ENCODE measurements around the gene AFF1. TPM values are rescaled to one million over a fixed set of nuclear protein-coding genes. Genes with fewer than 3 reads are reported as not detected.

The AFF1 gene
- total RNA-seq, 3 donors from 2014 or later, result 67.2 to 80.5 (median 70.5) TPM

- intact Hi-C loops (cut with DNase I; ENCODE audit: low total_unique reads), result no loop called here
- H3K27ac ChIP-seq, result no peak overlapping the region
- no peak for TF ChIP-seq POLR2A (IDR thresholded peaks at IDR 0.05)
- no peak for TF ChIP-seq POLR2AphosphoS5 (IDR thresholded peaks at IDR 0.05)
- TF ChIP-seq, protein P1, sequence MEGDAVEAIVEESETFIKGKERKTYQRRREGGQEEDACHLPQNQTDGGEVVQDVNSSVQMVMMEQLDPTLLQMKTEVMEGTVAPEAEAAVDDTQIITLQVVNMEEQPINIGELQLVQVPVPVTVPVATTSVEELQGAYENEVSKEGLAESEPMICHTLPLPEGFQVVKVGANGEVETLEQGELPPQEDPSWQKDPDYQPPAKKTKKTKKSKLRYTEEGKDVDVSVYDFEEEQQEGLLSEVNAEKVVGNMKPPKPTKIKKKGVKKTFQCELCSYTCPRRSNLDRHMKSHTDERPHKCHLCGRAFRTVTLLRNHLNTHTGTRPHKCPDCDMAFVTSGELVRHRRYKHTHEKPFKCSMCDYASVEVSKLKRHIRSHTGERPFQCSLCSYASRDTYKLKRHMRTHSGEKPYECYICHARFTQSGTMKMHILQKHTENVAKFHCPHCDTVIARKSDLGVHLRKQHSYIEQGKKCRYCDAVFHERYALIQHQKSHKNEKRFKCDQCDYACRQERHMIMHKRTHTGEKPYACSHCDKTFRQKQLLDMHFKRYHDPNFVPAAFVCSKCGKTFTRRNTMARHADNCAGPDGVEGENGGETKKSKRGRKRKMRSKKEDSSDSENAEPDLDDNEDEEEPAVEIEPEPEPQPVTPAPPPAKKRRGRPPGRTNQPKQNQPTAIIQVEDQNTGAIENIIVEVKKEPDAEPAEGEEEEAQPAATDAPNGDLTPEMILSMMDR (IDR thresholded peaks at IDR 0.05), result no peak
- no peak overlapping the region for H3K4me3 ChIP-seq
- DNase-seq (ENCODE audit: low spot score in 2 of 2), result no peak
- no peaks in the 10 kb centered on the region for H3K9me3 ChIP-seq
- no peaks in the 10 kb centered on the region for H3K4me1 ChIP-seq
- no peaks in the 10 kb centered on the region for H3K36me3 ChIP-seq
- H3K27me3 ChIP-seq, result no peaks in the 10 kb centered on the region
These were observed 13.1 kb upstream of the AFF1 start for GRCh38 chr4:86921608-86922252.

DNA sequence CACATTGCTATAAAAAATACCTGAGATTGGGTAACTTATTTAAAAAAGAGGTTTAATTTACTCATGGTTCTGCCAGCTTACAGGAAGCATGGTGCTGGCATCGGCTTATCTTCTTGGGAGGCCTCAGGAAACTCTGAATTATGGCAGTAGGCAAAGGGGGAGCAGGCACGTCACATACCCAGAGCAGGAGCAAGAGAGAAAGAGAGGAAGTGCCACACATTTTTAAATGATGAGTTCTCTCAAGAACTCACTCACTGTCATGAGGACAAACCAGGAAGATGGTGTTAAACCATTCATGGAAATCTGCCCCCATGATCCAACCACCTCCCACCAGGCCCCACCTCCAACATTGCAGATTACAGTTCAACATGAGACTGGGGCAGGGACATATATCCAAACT lies 10.0 kb upstream of the AFF1 start:
- H3K4me1 ChIP-seq, result no peaks in the 10 kb centered on the region
- no peaks in the 10 kb centered on the region for H3K27me3 ChIP-seq
- intact Hi-C loops (cut with DNase I; ENCODE audit: low total_unique reads), result no loop called here
- DNase-seq (ENCODE audit: low spot score in 2 of 2), result no peak
- no peaks in the 10 kb centered on the region for H3K36me3 ChIP-seq
- no peak overlapping the region for H3K27ac ChIP-seq
- H3K9me3 ChIP-seq, result no peaks in the 10 kb centered on the region
- TF ChIP-seq, protein P1 (IDR thresholded peaks at IDR 0.05), result no peak
- TF ChIP-seq POLR2A (IDR thresholded peaks at IDR 0.05) (no peak), POLR2AphosphoS5 (IDR thresholded peaks at IDR 0.05) (no peak)
- no peak overlapping the region for H3K4me3 ChIP-seq

GRCh38 chr4:86926435-86927086 lies 8.2 kb upstream of the AFF1 start:
- no peak overlapping the region for H3K4me3 ChIP-seq
- DNase-seq (ENCODE audit: low spot score in 2 of 2), result no peak
- H3K36me3 ChIP-seq, result no peaks in the 10 kb centered on the region
- intact Hi-C loops (cut with DNase I; ENCODE audit: low total_unique reads), result no loop called here
- TF ChIP-seq POLR2A (IDR thresholded peaks at IDR 0.05) (no peak), POLR2AphosphoS5 (IDR thresholded peaks at IDR 0.05) (no peak)
- TF ChIP-seq, protein P1 (IDR thresholded peaks at IDR 0.05), result no peak
- no peaks in the 10 kb centered on the region for H3K4me1 ChIP-seq
- H3K27me3 ChIP-seq, result no peaks in the 10 kb centered on the region
- no peaks in the 10 kb centered on the region for H3K9me3 ChIP-seq
- H3K27ac ChIP-seq, result no peak overlapping the region

- DNase-seq (ENCODE audit: low spot score in 2 of 2), result no peak
- Histone ChIP-seq H3K4me1 (no peaks in the 10 kb centered on the region), H3K27me3 (no peaks in the 10 kb centered on the region), H3K9me3 (no peaks in the 10 kb centered on the region), H3K4me3 (no peak overlapping the region), H3K36me3 (no peaks in the 10 kb centered on the region), H3K27ac (peak overlapping the region in 1 of 2 donors; percentile 74)
- TF ChIP-seq, protein P1 (IDR thresholded peaks at IDR 0.05), result no peak
- TF ChIP-seq POLR2AphosphoS5 (IDR thresholded peaks at IDR 0.05) (peak in 1 of 3 donors; percentile 23), POLR2A (IDR thresholded peaks at IDR 0.05) (no peak)
- intact Hi-C loops (cut with DNase I; ENCODE audit: low total_unique reads), result no loop called here
These were observed 6.9 kb upstream of the AFF1 start for GRCh38 chr4:86927843-86928395.
